HG03196 (cell line): ENCODE results near the gene ANKRD20A1.
"Not testable (repeated sequence)": the region's sequence is repeated elsewhere in the genome, so short reads cannot be mapped to it uniquely, and the experiment has no call there.

Experiments
- ATAC-seq: cut with Tn5 transposase; IDR thresholded peaks from one replicate; pipeline ENCODE4 v1.9.1; 2021; ENCODE audit not compliant: unreplicated experiment

Gene ANKRD20A1

DNA sequence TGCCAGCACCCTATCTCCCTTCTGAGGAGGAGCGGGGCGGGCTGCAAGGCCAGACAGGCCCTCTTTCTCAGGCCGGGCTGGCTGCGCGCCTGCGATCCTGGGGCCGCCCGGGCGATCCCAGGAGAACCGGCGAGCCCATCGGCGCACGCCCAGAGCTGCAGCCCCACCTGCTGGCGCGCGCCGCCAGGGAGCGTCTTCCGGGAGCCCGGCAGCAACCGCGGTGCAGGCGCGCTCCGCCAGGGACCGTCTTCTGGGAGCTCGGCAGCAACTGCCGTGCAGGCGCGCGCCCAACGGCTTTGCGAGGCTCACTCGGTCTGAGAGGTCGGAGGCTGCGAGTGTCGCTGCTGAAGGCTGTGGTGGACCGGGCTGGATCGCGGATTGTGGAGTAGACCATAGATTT, at the start of gene ANKRD20A1:
TSS of gene ANKRD20A1 (plus strand) at position 61 of the 400 bp plus-strand sequence. CDS start 496 bp downstream, outside the sequence.
- not testable (repeated sequence) for ATAC-seq

DNA sequence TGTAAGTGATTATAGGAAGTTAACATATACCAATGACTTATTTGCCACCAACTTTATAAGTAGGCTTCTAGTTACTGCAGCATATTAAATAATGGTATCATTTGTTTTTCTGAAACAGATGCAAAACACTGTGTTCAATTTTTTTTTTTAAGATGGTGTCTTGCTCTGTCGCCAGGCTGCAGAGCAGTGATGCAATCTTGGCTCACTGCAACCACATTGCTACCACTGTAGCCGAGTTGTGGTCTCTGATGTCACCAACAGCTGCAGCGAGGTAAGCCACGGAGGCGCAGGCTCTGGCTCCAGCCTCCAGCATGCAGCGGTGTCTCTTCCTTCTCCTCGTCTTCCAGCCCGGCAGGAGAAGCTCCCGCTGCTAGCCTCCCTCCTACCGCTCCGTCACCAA, 26.6 kb upstream of the ANKRD20A1 start:
- ATAC-seq, result not testable (repeated sequence)
